DND-41 (cell line): ENCODE results near the gene COX6B2.

Source experiments
- ATAC-seq: fragments of 200-7000 bp; cut with Tn5 transposase; 3 replicates; pipeline ENCODE4 v1.9.1; 2021; ENCODE audit warnings: low read depth; ENCODE audit not compliant: insufficient read depth
- DNase-seq: peaks from one replicate; pipeline ENCODE4 v3.0.0-alpha.2; 2020
- H2AFZ ChIP-seq: 2 replicates; pipeline ENCODE4 v1.6.0; 2012; ENCODE audit warnings: low read depth, low read length
- H3K27ac ChIP-seq: 2 replicates; pipeline ENCODE4 v1.5.1; 2012; ENCODE audit warnings: low read length, inconsistent platforms
- H3K27me3 ChIP-seq: fragments of 200-600 bp; sonication (generic); 2 replicates; pipeline ENCODE4 v1.6.0; 2012; ENCODE audit warnings: low read length, mild to moderate bottlenecking, inconsistent platforms; ENCODE audit not compliant: insufficient read depth, poor library complexity
- H3K36me3 ChIP-seq: 2 replicates; pipeline ENCODE4 v1.5.1; 2012; ENCODE audit warnings: low read length, inconsistent platforms; ENCODE audit not compliant: insufficient read depth
- H3K4me1 ChIP-seq: 2 replicates; pipeline ENCODE4 v1.5.1; 2012; ENCODE audit warnings: mild to moderate bottlenecking, low read length; ENCODE audit not compliant: insufficient read depth
- H3K4me2 ChIP-seq: 2 replicates; pipeline ENCODE4 v1.6.0; 2012; ENCODE audit warnings: mild to moderate bottlenecking, moderate library complexity, low read length, inconsistent platforms; ENCODE audit not compliant: insufficient read depth
- H3K4me3 ChIP-seq, 2 experiments: fragments of 200-600 bp in 1 of 2; shearing (Covaris generic) in 1 of 2; 2 replicates each; pipeline ENCODE4 v1.5.1; 2012 to 2016; ENCODE audit warnings: inconsistent platforms in 2 of 2, low read length in 2 of 2, mild to moderate bottlenecking in 2 of 2, low read depth in 1 of 2, moderate library complexity in 1 of 2
- H3K79me2 ChIP-seq: 2 replicates; pipeline ENCODE4 v1.6.0; 2012; ENCODE audit warnings: low read length, inconsistent platforms; ENCODE audit not compliant: insufficient read depth
- H3K9ac ChIP-seq: 2 replicates; pipeline ENCODE4 v1.6.0; 2012; ENCODE audit warnings: low read depth, mild to moderate bottlenecking, inconsistent platforms, low read length, moderate library complexity
- H3K9me3 ChIP-seq: 2 replicates; pipeline ENCODE4 v1.5.1; 2012; ENCODE audit warnings: low read length, moderate library complexity, mild to moderate bottlenecking, inconsistent platforms; ENCODE audit not compliant: insufficient read depth, severe bottlenecking
- H4K20me1 ChIP-seq: 2 replicates; pipeline ENCODE4 v1.6.0; 2012; ENCODE audit warnings: low read length; ENCODE audit not compliant: insufficient read depth
- CTCF ChIP-seq: IDR thresholded peaks from 2 replicates; pipeline ENCODE4 v1.5.1; 2012; ENCODE audit warnings: borderline replicate concordance, low read length, moderate library complexity, mild to moderate bottlenecking; ENCODE audit not compliant: poor library complexity, severe bottlenecking; ENCODE audit errors: extremely low read depth
- EZH2 ChIP-seq: IDR thresholded peaks from 3 replicates; pipeline ENCODE4 v1.6.1; 2012; ENCODE audit warnings: borderline replicate concordance, low read depth, mild to moderate bottlenecking, moderate library complexity, low read length, inconsistent platforms; ENCODE audit not compliant: severe bottlenecking

Gene COX6B2

GRCh38 chr19:55362174-55362989 lies 7.9 kb upstream of the COX6B2 start:
- H3K4me1 ChIP-seq = no peaks in the 10 kb centered on the region
- no peaks in the 10 kb centered on the region for H3K79me2 ChIP-seq
- no peaks in the 10 kb centered on the region for H3K36me3 ChIP-seq
- H3K9me3 ChIP-seq = no peaks in the 10 kb centered on the region
- ATAC-seq (no peak), DNase-seq (no peak)
- H4K20me1 ChIP-seq = no peaks in the 10 kb centered on the region
- H2AFZ ChIP-seq = no peak overlapping the region
- TF ChIP-seq EZH2 = no peak
- TF ChIP-seq CTCF = no peak
- H3K4me3 ChIP-seq = no peak overlapping the region
- H3K27ac ChIP-seq = no peak overlapping the region
- H3K4me2 ChIP-seq = no peak overlapping the region
- no peak overlapping the region for H3K9ac ChIP-seq
- H3K27me3 ChIP-seq = no peaks in the 10 kb centered on the region

- ATAC-seq (no peak), DNase-seq (no peak)
- Histone ChIP-seq H4K20me1 (no peaks in the 10 kb centered on the region), H3K4me2 (no peak overlapping the region), H3K27ac (no peak overlapping the region), H3K4me3 (no peak overlapping the region), H3K79me2 (no peaks in the 10 kb centered on the region), H3K27me3 (no peaks in the 10 kb centered on the region), H3K36me3 (no peaks in the 10 kb centered on the region), H3K9ac (no peak overlapping the region), H3K4me1 (no peaks in the 10 kb centered on the region), H2AFZ (no peak overlapping the region), H3K9me3 (no peaks in the 10 kb centered on the region)
- TF ChIP-seq EZH2 = no peak
Observed at GRCh38 chr19:55360902-55361301, 6.4 kb upstream of the COX6B2 start.

- no peaks in the 10 kb centered on the region for H3K9me3 ChIP-seq
- no peaks in the 10 kb centered on the region for H4K20me1 ChIP-seq
- no peak overlapping the region for H3K9ac ChIP-seq
- H2AFZ ChIP-seq = no peak overlapping the region
- no peaks in the 10 kb centered on the region for H3K4me1 ChIP-seq
- no peak overlapping the region for H3K4me2 ChIP-seq
- no peak overlapping the region for H3K27ac ChIP-seq
- no peak for TF ChIP-seq EZH2
- no peak for TF ChIP-seq CTCF
- ATAC-seq = no peak
- H3K27me3 ChIP-seq = no peaks in the 10 kb centered on the region
- H3K79me2 ChIP-seq = no peaks in the 10 kb centered on the region
- DNase-seq = no peak
- H3K36me3 ChIP-seq = no peaks in the 10 kb centered on the region
- H3K4me3 ChIP-seq = no peak overlapping the region
Observed at GRCh38 chr19:55358943-55359908, 4.7 kb upstream of the COX6B2 start.

- Histone ChIP-seq H3K27me3 (no peaks in the 10 kb centered on the region), H3K4me2 (no peak overlapping the region), H3K79me2 (no peaks in the 10 kb centered on the region), H4K20me1 (no peaks in the 10 kb centered on the region), H3K9me3 (no peaks in the 10 kb centered on the region), H3K9ac (no peak overlapping the region), H3K4me3 (no peak overlapping the region), H3K27ac (no peak overlapping the region), H3K36me3 (no peaks in the 10 kb centered on the region), H3K4me1 (no peaks in the 10 kb centered on the region), H2AFZ (no peak overlapping the region)
- TF ChIP-seq CTCF (no peak), EZH2 (no peak)
- ATAC-seq (no peak), DNase-seq (no peak)
Observed at GRCh38 chr19:55358493-55358892, 4.0 kb upstream of the COX6B2 start.
